Femur (tissue), 1 donor: ENCODE results near the gene ACTN4.

ENCODE experiments used
- DNase-seq: peaks from one replicate; pipeline ENCODE4 v3.0.0-alpha.2; 2017

ACTN4 gene

DNA sequence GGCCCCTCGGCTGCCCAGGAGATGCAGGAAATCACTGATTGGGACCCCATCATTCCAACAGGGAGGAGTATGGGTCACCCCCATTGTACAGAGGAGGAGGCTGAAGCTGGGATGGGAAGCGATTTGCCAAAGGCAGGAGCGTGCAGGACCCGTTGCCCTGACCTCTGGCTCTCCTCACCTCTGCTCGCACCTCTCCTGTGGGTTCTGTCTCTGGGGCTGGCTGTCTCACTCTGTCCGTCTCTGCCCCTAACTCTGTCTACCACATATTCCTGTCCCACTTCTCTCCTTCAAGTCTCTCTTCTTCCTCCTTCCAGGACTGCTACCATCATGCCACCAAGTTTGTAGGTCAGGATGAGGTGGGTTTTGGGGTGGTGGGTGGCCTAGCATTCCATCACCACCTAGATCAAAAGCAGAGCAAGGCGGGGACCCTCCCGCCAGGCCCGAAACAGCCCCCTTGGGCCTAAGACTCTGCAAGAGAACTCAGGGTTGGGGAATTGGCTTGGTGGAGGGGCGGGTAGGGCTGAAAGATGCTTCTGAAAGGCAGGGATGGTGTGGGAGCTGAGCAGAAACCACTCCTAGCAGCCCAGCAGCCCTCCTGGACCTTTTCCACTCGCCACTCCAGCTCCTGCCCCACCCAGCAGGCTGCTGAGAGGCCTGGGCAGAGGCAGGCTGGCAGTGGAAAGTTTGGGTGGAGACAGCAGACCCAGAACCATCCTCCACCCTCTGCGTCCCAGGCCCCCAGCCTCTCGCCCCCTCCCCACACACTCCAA, 126.9 kb downstream of the ACTN4 start:
- no peak for DNase-seq

DNA sequence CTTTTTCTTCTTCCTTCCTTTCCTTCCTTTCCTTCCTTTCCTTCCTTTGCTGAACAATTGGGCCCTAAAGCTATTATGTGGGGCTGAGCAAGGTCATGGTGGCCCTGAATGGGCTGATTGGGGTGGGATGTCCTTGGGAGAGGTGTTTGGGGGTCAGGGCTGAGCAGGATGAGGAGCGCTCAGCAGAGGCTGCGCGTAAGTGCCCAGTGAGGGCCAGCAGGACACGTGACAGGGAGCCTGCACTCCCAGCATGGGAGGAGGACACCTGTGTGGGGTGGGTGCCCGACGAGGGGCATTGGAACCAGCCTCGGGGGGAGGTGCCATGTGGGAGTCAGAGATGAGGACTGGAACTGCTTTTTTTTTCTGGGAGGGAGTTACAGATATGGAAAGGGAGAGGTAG, 131.3 kb downstream of the ACTN4 start:
- no peak for DNase-seq

DNA sequence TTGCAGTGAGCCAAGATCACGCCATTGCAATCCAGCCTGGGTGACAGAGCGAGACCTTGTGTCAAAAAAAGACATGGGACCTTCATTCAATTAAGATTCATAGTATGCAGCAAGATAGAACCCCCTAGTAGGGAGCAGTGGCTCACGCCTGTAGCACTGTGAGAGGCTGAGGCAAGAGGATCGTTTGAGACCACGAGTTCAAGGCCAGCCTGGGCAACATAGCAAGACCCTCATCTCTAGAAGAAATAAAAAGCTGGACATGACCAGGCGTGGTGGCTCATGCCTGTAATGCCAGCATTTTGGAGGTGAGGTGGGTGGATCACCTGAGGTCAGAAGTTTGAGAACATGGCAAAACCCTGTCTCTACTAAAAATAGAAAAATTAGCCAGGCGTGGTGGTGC, 133.0 kb downstream of the ACTN4 start:
- DNase-seq, result no peak

DNA sequence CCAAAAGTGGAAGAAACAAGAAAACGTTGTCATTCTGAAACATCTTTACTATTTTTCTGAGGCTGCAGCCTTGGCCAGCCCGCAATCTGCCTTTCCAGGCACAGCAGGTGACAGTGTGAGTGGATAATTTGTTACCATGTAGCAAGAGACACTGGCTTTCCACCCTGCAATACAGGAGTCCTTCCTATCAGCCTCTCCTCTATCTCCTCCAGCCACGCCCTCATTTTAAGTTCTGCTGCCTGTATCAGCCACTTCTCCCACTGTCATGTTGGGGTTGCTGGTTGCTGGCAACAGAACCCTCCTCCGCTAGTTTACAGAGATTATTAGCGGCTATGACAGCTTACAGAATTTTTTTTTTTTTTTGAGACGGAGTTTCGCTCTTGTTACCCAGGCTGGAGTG, 133.6 kb downstream of the ACTN4 start:
- no peak for DNase-seq
